Measurements from ENCODE around the gene LRRC10B.

LRRC10B gene

DNA sequence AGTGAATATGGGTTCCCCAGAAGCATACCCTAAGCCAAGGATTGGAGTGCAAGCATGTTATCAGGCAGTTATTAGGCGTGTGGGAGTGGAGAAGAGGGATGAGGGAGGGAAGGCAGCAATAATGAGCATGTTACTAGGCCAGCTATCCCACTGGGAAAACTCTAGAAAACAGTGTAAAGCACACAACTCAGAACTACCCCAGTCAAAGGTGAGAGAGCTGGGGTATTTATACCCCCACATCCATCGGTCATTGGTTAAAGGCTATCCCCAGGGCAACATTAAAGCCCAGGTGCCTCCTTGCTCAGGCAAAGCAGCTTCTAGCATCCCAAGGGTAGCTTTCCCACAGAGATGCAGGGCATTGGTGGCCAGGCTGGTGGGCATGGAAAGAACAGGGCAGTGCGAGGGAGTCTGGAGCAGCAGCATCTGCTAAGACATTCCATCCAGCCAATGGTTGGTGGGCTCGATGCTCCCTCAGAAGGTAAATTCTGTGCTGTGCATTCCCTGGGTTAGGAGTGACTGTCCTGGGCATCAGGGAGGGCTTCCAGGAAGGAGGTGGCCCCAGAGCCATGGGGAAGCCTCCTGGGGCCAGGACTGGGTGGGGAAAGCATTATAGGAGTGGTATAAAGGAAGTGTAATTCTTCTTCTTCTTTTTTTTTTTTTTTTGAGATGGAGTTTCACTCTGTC is 21.1 kb upstream of the LRRC10B start:
- no peak for DNase-seq

DNA sequence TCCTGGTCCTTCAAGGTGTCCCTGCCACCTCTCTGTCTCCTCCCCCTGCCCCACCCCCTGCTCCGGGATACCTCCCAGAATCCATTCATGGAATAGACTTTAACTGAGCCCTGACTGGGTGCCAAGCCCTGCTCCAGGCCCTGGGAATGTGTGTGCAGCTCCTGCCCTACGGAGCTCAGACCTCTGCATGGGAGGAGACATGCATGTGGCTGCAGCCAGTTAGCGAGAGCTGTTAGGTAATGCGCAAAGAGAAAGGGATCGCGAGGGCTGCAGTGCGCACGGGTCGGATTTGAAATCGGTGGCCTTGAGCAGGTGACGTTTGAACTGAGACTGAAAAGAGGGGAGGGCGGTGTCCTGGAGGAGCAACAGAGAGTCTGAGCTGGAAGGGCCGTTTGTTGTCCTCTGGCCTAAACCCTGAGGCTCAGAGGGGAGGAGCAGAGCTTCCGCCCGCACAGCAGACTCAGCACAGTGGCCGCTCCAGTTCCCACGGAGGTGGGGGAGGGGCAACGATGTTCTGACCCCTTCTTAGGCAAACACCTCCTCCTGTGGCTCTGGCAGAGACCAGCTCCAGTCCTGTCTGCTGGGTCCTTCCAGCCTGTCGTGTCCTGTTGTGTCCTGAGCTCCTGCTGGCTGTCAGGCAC is 19.8 kb upstream of the LRRC10B start:
- DNase-seq = no peak

DNA sequence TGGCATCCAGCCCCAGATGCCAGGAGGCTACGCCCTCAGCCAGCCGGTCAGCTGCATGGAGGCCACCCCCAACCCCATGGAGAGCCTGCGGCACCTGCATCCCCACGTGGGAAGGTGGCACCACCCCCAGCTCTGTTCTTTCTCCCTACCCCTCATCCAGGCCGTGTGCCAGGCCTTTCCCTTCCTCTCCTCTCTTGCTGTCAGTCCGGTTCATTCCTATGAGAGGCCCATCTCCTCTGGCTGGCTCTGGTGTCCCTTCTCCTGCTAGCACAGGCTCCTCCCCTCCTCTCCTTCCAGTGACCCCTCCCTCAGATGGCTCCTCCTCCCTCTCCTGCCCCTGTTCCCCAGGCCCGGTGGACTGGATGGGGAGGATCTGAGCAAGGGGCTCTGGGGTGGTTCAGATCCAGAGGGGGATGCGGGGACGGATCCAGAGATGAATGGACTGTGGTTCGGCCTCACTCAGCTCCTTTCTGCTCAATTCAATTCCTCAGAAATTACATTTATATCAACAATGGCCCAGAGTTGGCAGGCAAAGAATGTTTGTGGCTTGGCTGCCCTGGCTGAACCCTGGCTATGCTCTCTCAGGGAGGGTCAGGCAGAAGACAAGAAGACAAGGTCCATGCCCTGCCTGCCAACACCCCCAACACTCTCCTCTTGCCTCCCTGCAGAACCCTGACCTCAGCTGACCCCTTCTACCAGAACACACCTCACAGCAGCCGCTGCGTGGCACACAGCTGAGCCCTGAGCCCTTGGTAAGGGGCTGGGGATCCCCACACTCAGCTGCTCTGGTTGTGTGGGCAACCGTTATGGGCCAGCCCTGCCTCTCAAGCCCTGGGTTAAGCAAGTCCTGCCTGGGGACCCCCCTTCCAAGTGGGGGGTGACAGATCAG is 18.5 kb upstream of the LRRC10B start:
- DNase-seq = no peak

DNA sequence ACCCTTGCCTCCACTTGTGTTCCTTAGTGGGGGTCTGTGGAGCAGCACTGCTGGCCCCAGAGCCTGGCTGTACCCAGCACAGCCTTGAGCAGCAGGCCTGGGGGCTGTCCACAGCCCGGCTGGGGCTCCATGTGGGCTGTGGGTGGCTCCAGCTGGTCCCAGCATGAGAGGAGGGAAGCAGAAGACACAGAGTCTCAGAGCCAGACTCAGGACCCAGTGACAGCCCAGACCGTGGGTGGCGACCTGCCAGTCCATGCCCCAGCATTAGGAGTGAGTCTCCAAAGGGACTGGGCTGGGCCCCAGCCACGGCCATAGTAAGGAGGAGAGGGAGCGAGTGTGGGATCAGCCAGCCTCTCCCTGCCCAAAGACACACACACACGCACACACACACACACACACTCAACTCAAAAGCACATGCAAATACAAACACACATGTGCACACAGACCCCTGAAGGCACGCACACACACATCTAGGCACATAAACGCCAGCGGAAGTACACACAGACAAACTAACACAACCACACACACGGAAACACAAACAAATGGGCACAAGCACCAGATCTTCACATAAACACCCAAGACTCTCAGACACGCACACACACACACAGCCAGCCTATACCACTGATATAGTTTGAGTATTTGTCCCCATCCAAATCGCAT is 16.7 kb upstream of the LRRC10B start:
- no peak for DNase-seq

DNA sequence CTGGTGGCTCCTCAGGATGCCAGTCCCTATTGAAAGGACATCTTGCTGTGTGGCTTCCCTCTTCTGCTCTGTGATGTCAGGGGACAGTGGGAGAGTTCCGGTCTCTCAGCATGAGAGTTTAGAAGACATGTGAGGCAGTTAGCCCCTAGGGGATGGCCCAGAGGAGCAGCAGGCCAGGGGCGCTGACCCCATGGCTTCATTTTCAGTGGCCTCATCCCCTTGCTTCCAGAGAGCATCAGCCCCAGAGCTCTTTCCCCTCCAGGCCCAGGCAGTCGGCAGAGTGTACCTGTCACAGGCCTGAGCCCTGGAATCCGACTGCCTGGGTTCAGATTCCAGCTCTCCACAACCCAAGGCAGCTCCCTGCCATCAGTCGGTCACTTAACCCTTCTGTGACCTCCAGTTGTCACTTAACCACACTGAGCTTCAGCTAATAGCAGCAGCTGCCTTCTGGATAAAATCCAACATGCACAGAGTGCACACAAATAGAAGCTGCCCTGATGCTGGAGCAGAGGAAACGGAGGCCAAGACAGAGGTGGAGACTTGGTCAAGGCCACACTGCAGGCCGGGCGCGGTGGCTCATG is 14.1 kb upstream of the LRRC10B start:
- DNase-seq = no peak

- DNase-seq = no peak
Observed at GRCh38 chr11:61495801-61496601, 12.5 kb upstream of the LRRC10B start.

DNA sequence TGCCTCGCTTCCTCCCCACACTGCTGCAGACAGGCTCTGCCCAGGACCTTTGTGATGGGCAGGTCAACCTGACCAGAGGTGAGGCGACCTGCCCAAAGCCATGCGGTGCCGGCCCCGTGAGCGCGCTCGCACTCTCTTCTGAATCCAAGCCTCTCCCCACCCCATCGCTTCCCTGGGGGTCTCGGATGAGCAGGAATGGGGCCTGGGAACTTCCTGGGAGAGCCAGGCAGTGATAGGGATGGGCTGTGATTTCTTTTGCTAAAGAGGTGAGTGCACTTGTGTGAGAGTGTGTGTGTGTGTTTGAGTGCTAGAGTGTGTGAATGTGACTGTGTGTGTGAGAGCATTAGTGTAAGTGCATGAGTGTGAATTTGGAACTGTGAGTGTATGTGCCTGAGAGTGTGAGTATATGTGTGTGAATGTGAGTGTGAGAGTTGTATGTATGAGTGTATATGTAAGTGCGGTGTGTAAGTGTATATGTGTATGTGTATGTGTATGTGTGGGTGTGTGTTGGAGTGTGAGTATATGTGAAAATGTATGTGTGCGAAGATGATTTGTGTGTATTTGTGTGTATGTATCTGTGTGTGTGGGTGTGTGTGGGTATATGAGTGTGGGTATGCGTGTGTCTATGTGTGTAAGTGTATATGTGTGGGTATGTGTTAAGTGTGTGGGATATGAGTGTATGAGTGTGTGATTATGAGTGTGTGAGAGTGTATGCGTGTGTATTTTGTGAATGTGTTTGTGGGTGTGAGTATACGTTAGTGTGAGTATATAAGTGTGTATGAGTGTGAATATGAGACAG is 11.7 kb upstream of the LRRC10B start:
- no peak for DNase-seq

DNA sequence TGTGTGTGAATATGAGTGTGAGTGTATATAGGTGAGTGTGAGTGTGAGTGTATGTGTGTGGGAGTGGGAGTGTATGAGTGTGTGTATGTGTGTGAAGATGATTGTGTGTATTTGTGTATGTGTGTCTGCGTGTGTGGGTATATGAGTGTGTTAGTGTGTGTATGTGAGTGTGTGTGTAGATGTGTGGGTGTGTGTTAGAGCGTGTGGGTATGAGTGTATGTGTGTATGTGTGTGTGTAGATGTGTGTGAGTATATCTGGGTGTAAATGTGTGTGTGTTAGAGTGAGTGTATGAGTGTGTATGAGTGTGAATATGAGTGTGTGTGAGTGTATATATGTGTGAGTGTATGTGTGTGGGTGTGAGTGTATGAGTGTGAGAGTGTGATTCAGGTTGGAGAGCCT is 11.1 kb upstream of the LRRC10B start:
- DNase-seq = no peak

- no peak for DNase-seq
Observed at GRCh38 chr11:61497876-61498275, 10.7 kb upstream of the LRRC10B start.

- peak; percentile 22 for DNase-seq
Observed at GRCh38 chr11:61498767-61499341, 9.7 kb upstream of the LRRC10B start.

DNA sequence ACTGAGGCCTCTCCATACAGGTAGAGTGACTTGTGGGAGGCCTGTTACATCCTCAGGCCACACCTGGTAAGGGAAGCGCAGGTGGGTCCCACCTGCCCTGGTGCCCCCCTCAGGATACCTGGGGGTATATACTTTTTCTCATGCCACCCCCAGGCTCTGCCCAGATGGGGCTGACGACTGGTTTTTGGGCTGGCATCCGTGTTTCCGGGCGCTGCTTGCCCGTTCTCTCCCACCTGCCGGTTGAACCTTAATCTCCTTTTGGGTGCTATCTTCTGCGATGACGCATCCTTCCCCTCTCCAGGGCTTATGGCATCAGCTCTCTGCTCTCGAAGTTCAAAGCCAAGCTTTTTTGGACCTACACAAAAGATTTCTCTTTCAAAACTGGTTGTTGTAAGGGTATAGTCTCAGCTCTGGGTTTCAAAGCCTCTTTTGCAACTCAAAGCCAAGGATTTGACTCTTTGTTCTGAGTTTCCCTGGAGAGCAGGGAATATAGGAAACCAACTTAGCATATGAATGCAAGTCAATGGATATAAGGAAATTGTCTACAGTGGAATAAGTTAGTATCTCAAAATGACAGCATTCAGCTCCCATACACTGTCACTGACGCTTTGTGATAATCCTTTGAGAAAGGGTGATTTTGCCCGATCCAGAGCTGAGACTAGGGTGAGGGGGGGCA is 8.6 kb upstream of the LRRC10B start:
- DNase-seq = no peak

- no peak for DNase-seq
Observed at GRCh38 chr11:61502522-61502921, 6.0 kb upstream of the LRRC10B start.

DNA sequence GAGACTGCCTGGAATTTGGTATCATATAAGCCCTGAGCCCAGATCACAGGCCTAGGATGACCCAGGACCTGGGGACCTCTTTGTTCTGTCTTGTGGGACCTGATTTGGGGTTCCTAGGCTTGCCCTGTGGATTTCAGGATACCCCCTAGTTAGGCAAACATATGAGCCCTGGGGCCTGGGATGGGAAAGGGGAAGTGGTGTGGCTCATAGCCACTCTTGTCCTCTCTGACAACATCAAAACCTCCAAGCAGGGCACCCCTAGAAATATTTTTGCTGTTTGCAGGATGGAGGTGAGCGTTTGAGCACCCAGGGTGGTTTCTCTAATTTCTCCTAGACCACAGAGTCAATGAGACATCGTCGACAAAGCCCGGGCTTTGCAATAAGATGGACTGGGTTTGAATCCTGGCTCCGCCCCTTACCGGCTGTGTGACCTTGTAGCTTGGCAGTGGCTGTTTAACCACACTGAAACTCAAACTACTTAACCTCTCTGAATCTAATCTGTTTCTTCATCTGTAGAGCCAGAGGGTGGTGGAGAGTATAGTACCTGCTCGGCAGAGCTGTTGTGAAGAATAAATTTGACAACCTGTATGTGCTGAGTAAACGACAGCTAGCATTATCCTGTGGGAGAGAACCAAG is 5.3 kb upstream of the LRRC10B start:
- DNase-seq = no peak

GRCh38 chr11:61505106-61505505 is 3.4 kb upstream of the LRRC10B start:
- DNase-seq = no peak

- DNase-seq = no peak
Observed at GRCh38 chr11:61505640-61506155, 2.9 kb upstream of the LRRC10B start.

DNA sequence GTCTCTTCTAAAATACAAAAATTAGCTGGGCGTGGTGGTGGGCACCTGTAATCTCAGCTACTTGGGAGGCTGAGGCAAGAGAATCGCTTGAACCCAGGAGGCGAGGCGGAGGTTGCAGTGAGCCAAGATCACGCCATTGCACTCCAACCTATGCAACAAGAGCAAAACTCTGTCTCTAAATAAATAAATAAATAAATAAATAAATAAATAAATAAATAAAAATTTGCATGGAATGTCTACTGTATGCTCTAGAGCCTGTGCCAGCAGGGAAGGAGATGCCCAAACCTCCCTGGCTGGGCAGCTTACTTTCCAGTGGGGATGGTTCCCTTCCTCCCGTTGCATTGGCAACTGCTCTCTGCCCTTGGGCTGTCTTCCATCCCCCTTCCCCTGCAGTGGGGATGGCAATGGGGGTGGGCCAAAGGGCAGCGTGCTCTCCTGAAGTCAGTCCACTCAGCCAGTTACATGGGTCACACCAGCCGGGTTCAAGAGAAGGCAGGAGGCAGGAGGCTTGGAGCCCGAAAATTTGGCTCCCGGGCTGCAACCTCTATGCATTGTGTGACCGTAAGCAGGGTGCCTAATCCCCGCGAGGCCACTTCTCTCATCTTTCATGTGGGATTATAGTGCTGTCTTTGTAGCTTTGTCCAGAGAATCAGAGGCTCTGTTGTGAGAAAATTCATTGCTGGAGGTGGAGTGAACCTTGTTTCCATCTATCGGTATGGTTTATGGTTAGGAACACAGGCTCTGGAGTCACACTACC is 1.4 kb upstream of the LRRC10B start:
- no peak for DNase-seq

GRCh38 chr11:61509043-61510029 is 787 bp downstream of the LRRC10B start:
- DNase-seq = no peak

Data from OCI-M1 (cell line).